HTERT RPE-1 (cell line): Measurements from ENCODE around the gene COL5A1.
"Not testable (repeated sequence)": the region's sequence is repeated elsewhere in the genome, so short reads cannot be mapped to it uniquely, and the experiment has no call there.

ENCODE experiments used
- in situ Hi-C: fragments of 300-500 bp; cut with MboI; formaldehyde crosslinking; loops from 4 replicates; pipeline ENCODE4 v1.14.3; 2020; ENCODE audit warnings: low sequenced_read_pairs

Gene COL5A1

GRCh38 chr9:134655586-134656333 lies 14.2 kb downstream of the COL5A1 start:
- in situ Hi-C loops: no loop called here

- in situ Hi-C loops: no loop called here
Measured at GRCh38 chr9:134656334-134657006, 14.9 kb downstream of the COL5A1 start.

- in situ Hi-C loops: no loop called here
Measured at GRCh38 chr9:134657666-134658377, 16.2 kb downstream of the COL5A1 start.

DNA sequence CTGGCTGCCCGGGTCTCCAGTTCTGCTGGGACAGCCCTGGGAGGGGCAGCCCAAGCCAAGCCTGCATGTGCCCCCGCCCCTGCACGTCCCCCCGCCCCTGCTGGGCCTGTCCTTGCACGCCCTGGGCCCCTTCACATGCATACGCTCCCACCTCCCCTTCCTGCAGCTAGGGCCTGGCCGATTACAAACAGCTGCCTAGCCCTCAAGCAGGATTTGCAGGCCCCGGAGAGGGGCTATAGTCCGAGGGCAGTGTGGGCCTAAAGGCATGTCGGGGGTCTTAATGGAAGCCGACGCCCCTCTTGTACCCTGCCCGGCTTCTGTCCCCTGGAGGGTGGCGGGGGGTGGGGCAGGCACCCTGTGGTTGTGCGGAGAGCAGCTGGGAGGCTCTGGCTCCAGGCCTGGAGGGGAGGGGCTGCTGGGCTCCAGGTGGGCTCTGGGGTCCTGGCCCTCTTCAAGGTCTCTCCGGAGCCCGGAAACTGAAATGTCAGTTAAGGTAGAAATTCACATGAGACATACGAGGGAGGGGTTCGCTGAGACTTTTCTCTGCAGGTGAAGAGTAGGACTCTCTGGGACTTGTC lies 16.9 kb downstream of the COL5A1 start:
- in situ Hi-C loops: no loop called here

DNA sequence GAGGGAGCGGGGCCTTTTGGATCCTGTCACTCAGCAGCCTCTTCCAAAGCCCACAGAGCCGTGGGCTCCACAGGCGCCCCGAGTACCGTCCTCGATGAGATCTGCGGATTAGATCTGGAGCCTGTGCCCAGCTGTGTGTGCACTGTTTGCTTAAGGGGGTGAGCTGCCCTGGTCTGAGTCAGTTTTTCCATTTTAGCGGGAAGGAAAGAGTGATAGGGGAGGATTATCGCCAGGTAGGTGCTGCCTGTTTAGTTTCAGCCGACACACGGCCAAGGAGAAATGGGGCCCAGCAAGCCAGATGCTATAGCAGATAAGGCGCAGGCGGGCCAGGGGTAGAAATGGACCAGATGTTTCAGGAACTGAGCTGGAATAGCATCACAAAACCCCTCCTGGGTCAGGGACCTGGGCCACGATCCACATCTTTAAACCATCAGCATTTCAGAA lies 18.1 kb downstream of the COL5A1 start:
- in situ Hi-C loops: no loop called here

- in situ Hi-C loops: no loop called here
Measured at GRCh38 chr9:134660407-134660806, 18.8 kb downstream of the COL5A1 start.

- in situ Hi-C loops: no loop called here
Measured at GRCh38 chr9:134661299-134661698, 19.7 kb downstream of the COL5A1 start.

DNA sequence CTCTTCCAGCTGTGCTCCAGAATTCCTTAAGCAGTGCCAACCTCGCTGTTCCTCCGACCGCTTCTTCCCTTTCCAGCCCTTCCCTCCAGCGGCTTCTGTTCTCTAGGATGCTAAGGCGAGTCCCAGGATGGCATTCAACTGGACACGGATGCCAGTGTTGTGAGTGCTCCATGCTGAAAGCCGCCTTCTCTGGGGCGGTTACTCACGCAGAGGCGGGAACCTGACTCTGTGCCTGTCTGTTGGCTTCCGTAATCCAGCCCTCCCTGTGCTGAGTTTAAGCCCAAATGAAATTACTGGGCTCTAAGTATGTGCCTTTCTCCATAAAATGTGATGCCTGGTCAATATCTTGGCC lies 20.2 kb downstream of the COL5A1 start:
- in situ Hi-C loops: no loop called here

DNA sequence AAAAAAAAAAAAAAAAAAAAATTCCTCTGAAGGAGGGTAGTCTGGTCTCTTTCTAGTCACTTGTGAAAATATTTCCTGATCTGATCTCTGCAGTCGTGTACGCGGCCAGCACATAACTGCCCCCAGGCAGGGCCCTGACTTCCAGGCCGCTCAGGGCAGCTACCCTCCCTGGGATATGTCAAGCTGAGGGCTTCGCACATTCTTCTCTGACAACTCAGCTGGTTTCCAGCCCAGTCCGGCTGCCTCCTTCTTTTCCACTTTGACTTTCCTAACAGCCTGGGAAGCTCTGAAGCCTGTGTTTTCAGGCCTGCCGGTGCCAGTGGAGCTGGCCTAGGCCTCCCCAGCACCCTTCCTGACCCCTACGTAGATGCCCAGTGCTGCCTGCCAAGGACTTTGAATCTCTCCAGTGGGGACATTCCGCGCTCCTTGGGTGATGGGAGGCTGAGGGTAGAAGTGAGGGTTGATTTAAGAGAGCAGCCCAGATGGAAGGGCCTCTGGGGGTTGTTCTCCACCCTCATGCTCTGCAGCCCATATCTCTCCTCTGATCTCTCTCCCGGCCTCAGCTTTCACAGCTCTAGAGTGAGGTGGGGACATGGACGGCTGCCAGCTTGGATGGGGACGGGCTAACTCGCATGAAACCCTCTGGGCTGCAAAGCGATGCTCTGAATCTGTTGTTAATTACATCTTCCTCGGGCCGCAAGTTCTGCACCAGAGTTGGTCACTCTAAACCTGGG lies 20.7 kb downstream of the COL5A1 start:
- in situ Hi-C loops: no loop called here

GRCh38 chr9:134663084-134663483 lies 21.5 kb downstream of the COL5A1 start:
- in situ Hi-C loops: no loop called here

DNA sequence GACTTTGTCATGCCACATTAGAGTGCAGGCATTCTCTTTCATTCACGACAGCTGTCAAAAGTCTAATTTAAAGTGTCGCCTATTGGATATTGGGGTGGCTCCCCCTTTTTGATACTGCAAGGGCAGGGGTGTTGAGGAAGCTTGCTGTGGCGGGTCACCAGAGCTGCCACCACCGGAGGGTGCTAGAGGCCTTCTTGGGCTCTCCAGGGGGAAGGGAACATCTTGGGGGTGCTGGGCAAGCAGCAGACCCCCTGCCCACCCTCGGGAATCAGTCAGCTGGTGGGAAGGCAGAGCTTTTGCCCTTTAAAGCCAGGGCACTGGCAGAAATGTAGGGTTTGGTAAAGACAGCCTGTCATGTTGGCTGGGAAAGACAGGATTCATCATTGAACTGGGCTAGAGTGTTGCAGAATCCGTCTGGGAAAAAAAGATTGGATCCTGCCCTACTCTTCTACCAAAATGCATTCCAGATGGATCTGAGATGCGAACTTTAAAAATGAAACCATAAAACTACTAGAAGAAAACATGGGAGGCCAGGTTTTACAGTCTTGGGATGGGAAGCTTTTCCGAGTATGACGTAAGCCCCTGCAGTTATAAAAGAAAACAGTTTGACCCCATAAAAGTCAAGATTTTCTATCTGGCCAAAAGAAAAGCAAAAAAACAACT lies 22.3 kb downstream of the COL5A1 start:
- in situ Hi-C loops: no loop called here

DNA sequence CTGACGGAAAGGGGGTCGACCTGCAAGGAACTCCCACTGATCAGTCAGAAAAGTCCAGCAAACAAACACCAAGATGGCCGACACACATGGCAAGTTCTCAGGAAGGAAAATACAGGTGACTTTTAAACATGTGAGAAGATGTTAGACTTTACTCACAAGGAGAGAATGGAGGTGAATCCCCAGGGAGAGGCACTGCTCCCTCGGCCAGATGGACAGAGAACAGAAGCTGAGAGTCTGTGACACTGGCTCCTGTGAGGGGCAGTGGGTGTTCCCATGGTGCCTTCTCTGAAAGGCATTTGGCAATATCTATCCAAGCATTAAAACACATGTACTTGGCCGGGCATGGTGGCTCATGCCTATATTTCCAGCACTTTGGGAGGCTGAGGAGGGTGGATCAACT lies 22.8 kb downstream of the COL5A1 start:
- in situ Hi-C loops: no loop called here

GRCh38 chr9:134666208-134666607 lies 24.6 kb downstream of the COL5A1 start:
- in situ Hi-C loops: no loop called here

DNA sequence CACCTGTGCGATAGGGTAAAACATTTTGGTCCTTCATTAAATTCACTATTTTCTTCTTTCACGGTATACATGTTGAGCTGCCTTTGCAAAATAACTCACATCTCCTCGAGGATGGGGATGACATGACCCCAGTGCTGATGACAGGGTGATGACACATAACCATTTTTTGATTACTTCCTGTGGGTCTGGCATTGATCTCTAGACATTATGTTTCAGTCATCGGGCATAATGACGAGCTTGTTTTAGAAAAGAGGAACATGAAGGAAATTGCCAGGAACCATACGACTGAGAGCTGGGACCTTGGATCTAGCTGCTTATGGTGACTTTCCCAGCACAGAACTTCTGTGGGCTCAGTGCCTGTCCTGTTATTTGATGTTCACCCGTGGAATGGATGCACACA lies 25.2 kb downstream of the COL5A1 start:
- in situ Hi-C loops: no loop called here

GRCh38 chr9:134668977-134669376 lies 27.4 kb downstream of the COL5A1 start:
- in situ Hi-C loops: not testable (repeated sequence)

DNA sequence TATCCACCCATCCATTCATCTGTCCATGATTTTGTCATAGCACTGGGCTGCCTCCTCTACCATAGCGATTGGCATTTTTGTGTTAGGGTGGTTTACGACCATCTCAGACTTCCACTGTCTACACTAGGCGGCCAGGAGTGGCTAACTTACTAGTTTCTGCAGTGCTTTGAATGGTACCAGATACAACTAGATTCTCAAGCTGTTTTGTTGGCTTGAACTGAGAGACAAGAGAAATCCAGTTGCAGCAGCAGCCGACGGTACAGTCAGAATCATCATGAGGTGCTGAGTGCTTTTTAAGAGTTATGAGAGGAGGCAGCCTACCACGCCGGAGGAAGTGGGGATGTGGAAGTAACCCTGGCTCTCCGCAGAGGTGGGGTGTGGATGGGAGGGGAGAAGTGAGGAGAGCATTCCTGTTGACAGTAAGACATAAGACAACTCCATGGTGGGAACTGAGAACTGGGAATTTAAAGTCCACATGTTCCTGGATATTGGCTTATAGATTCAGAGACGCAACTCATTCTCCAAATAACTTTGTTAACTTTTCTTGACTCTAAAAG lies 27.9 kb downstream of the COL5A1 start:
- in situ Hi-C loops: no loop called here

- in situ Hi-C loops: no loop called here
Measured at GRCh38 chr9:134670042-134670525, 28.5 kb downstream of the COL5A1 start.

DNA sequence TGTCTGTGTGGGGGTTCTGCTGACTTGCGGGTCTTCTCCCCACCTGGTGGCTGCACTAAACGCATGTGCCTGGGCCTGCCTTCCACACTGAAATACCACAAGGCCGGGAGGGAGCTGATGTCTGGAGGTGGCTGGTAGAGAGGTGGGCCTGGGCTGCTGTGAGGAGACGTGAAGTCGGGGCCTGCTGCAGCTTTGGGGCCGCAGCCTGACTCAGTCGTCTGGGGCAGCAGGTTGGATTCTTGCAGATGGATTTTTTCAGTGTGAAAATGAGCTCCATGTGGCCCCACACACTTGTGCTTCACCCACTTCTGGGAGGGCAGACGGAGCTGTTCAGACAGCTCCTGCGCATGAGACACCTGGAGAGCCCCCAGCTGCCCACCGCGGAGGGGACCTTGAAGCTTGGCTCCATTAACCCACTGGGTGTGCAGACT lies 29.3 kb downstream of the COL5A1 start:
- in situ Hi-C loops: no loop called here

DNA sequence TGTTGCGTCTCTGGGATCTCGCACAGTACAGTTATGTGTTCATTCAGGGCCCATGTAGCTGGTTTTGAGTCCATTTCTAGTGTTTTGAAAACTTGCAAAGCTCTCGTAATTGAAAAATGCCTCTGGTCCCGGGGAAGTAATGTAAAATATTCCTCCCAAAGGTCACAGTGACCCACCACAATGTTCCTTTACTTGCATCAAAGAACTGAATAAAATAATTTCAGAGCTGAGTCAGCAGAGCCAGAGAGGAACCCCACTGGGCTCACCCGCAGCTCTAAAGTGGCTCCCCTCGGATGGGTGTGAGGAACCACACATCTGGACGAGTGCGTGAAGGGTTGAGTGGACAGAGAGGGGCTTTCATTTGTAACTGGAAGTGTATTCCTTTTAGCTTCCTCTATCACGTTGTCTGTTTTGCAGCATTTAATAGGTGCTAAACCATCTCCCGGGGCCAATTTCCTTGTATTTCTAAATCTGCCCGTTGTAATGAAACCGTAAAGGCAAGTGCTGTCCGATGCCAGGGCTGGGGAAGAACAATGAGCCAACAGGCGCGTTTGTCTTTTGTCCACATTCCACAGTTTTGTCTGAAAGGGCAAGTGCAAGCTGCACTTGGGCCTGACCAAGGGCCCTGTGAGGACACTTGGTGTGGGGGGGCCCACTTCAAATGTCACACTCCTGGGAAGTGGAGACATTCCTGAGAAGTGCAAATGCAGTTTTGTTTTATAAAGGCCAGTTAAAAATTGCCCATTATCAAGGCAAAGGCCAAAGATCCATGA lies 29.9 kb downstream of the COL5A1 start:
- in situ Hi-C loops: no loop called here
